ENCODE measurements around the gene CCNI2. TPM values are rescaled to one million over a fixed set of nuclear protein-coding genes. Genes with fewer than 3 reads are reported as not detected.

CCNI2 gene
- total and polyA plus RNA-seq, 9 of the 15 experiments (the other 6 are each of a cell fraction or from before 2014, with no cell fraction given): 0.05 to 1.7 (median 0.81) TPM; not detected in 5

- Histone ChIP-seq H4K20me1 (replicated peaks; ENCODE audit: control insufficient read depth, insufficient read depth, low read length) (peaks cover 7% of the 10 kb centered on the region; the same call in 1 of the 2 replicates), H3K79me2 (ENCODE audit: control insufficient read depth, insufficient read depth, low read length) (peaks cover 21% of the 10 kb centered on the region), H3K9me3 (replicated peaks; ENCODE audit: control insufficient read depth, insufficient read depth, low read depth, low read length) (no peaks in the 10 kb centered on the region), H3K4me3 (no peak overlapping the region), H3K27ac (ENCODE audit: extremely low read depth, low read depth, low read length) (no peak overlapping the region), H2AFZ (ENCODE audit: low read depth, low read length) (no peak overlapping the region), H3K4me2 (ENCODE audit: insufficient read depth, low read length) (no peak overlapping the region), H3K27me3 (ENCODE audit: control insufficient read depth in 2 of 2, insufficient read depth in 2 of 2, low read length in 2 of 2) (no peaks in the 10 kb centered on the region), H3K9me1 (ENCODE audit: control insufficient read depth, insufficient read depth, low read length) (no peaks in the 10 kb centered on the region), H3K4me1 (replicated peaks in 1 of 2; ENCODE audit: control insufficient read depth in 2 of 2, insufficient read depth in 2 of 2, low read length in 2 of 2) (peaks cover under 1 to 16% of the 10 kb centered on the region in 2 experiments; a peak in 3 of 5 replicates), H3K36me3 (ENCODE audit: control insufficient read depth, insufficient read depth, low read length) (peaks cover 96% of the 10 kb centered on the region; the same call in 2 of the 3 replicates), H3K9ac (ENCODE audit: insufficient read depth in 1 of 2, low read depth in 2 of 2, low read length in 2 of 2) (no peak overlapping the region)
- POLR2A ChIA-PET: interaction anchor here (1.1 to 2.3 kb wide), 6 partner anchors 8 to 26 kb away, joined by 4 to 8 read pairs (median 5); partner anchors contain the start of gene KIF3A
- no TSS peak for BruUV-seq (replicated peaks)
- DNase-seq (ENCODE audit: extremely low read depth in 1 of 4, low spot score in 3 of 4) (no peak), FAIRE-seq (no peak), ATAC-seq (no peak)
- TF ChIP-seq CTBP1 (IDR thresholded peaks at IDR 0.05; ENCODE audit: borderline replicate concordance): no peak
- no peak for TF ChIP-seq ZSCAN29 (IDR thresholded peaks at IDR 0.05)
- no peak for TF ChIP-seq ETV6 (IDR thresholded peaks at IDR 0.05; ENCODE audit: borderline replicate concordance in 1 of 2, low read depth in 2 of 2, low read length in 1 of 2)
- no peak for TF ChIP-seq ETV6 (CRISPR knock-in tag; IDR thresholded peaks at IDR 0.05; ENCODE audit: borderline replicate concordance)
- no peak for TF ChIP-seq KLF16 (IDR thresholded peaks at IDR 0.05)
- no peak for TF ChIP-seq JUND (IDR thresholded peaks at IDR 0.05; ENCODE audit: borderline replicate concordance, low read depth, low read length)
- TF ChIP-seq JUND (tag; IDR thresholded peaks at IDR 0.05; ENCODE audit: borderline replicate concordance, low read depth, low read length): no peak
- TF ChIP-seq, protein P1, sequence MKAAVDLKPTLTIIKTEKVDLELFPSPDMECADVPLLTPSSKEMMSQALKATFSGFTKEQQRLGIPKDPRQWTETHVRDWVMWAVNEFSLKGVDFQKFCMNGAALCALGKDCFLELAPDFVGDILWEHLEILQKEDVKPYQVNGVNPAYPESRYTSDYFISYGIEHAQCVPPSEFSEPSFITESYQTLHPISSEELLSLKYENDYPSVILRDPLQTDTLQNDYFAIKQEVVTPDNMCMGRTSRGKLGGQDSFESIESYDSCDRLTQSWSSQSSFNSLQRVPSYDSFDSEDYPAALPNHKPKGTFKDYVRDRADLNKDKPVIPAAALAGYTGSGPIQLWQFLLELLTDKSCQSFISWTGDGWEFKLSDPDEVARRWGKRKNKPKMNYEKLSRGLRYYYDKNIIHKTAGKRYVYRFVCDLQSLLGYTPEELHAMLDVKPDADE (conservative IDR thresholded peaks at IDR 0.05; ENCODE audit: control insufficient read depth, low read depth, low read length): no peak
- no peak for TF ChIP-seq ZNF655 (CRISPR knock-in tag; IDR thresholded peaks at IDR 0.05)
- no peak for TF ChIP-seq CHD4 (IDR thresholded peaks at IDR 0.05; ENCODE audit: insufficient read depth, insufficient replicate concordance, low read depth, low read length, poor library complexity, severe bottlenecking)
- in situ Hi-C loops (cut with MboI): no loop called here
- CTCF ChIA-PET (ENCODE audit: low intra/inter-chr PET ratio): interaction anchor here (0.7 kb wide), 1 partner anchor 97 kb away, joined by 3 read pairs; no protein-coding TSS in a partner anchor
- WGBS (ENCODE audit: insufficient coverage, low coverage, missing lambda C conversion rate): 92% methylated on average over 17 of the region's 17 CpGs
- intact Hi-C loops (cut with micrococcal nuclease): no loop called here
Observed at GRCh38 chr5:132763181-132764036, 16.2 kb downstream of the CCNI2 start.

Measured in K562 (cell line).